HG03565 (cell line): ENCODE data around the gene GFI1.

ENCODE experiments used
- ATAC-seq: cut with Tn5 transposase; IDR thresholded peaks from one replicate; pipeline ENCODE4 v1.9.1; 2021; ENCODE audit warnings: mild to moderate bottlenecking, moderate library complexity; ENCODE audit not compliant: unreplicated experiment

GFI1 gene

DNA sequence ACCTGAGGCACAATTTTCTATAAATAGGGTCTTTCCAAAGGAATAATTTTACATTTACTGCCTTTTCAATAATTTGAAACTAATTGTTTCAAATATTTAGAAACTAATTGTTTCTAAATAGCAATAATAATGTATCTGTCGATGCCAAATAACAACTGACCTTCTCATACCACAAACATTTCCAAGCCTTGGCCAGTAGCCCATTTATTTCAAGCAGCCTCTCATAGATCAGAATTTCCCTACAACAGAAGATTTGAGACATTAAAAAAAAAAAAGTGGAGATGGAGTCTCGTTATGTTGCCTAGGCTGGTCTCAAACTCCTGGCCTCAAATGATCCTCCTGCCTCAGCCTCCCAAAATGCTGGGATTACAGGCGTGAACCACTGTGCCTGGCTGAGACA lies 2.1 kb upstream of the GFI1 start:
- no peak for ATAC-seq

DNA sequence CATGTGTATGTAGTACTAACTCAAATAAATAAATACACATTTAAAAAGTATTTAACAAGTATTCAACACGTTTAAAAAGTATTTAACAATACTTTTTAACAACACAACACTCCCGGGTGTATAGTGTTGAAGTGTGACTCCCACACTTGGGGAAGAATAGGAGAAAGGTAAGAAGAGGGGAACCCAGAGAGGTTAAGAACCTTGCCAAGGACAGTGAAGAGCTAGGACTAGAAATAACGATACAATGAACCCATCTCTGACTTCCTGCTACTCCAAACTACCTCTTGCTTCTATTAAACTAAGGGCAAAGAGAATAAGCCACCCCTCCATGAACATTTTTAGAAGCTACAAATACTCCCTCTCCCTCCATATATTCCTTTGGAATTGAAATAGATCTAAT lies 1.7 kb upstream of the GFI1 start:
- no peak for ATAC-seq

DNA sequence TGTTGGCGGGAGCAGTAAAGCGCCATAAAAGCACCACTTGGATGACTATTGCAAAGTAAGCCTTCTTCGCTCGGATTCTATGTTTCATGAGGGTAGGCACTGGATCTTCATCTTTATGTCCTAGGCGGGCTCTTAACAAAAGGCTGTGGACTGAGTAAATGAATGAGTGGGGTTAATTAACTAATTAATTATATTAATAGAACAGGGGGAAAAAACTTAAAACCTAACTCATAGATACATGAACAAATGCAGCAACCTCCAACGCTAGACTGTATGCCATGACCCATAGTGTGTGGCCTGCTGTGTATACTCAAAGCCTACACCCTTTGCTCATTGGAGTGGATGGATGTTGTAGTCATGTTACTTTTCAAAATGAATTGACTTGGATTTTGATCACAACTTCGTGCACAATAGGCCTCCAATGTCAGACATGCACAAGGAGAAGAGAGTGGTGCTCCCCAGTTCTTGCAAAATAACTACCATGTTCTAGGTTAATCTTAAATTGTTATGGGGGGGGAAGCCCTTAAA lies 417 bp upstream of the GFI1 start:
- no peak for ATAC-seq

DNA sequence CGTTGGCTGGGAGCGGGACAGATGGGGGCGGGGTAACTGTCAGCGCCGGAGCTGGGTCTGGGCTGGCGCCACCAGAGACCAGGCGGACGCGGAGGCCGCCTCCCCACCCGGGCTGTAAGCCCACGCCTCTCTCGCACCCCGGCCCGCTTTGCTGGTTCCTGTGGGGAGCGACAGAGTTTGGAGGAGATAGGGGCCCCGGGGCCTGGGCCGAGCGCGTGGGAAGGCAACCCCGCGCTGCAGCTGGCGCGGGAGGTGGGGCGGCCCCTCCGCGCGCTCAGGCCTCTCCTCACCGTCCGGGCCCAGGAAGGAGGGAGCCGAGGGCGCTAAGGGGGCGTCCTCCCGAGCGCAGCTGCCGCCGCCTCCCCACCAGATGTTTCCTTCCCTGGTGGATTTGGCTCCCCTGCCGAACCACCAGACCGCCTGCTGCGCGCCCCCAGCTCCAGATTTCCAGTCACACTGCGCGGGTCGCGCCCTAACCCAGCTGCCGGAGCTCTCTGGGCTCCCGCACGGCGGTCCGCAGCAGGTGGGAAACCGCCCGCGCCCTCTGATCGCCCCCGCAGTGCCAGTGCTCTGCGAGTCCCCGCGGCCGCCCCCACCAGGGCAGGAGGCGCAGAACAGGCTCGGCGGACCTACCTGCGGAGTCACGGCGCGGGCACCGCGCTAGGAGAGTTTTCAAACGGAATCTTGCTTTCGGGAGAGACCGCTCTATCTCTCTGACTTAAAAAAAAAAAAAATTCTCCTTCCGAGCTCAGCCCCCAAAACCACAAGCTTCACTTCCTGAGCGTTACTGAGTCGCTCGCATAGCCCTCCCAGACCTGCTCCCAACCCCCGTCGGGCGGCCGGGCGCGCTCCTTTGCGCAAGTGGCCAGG lies 1.1 kb downstream of the GFI1 start:
- ATAC-seq = peak; percentile 38

DNA sequence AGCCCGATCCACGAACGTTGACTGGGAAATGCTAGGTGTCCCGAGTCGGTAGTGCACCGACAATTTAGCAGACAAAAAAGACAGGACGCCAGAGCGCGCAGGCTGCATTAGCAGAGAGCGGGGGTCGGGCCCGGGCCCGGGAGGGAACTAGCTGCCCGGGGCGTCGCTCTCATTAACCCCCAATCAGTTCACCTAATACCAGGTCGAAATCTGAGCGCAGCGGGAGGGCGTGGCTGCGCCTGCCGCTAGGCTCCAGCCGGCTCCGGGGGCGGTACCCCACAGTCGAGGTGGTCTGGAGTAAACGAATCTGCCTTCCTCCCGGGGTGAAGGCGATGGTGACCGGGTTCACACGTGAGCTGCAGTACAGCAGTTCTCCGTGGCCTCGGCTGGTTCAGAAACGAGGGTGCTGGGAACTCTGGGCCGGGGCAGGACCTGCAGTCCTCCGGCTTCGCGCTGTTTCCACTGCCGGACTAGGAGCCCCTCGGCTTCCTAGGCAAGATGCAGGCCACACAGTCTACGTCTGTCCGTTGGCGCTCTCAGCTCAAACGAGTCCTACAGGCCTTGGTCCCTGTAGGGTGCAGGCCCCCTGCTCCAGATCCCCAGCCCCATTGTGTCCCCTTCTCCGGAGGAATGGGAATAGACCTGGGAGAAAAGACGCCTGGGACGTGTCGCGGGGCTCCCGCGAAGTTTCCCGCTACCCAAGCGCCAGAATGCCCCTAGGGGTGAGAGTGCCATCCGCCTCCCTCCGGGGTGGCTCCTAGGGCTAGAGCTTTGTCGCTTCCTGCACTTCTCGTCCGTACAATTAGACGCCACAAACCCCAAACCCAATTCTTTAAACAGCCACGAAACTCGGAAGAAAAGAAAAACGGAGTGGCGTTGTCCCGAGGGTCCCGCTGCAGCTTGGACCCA lies 2.0 kb downstream of the GFI1 start:
- peak; percentile 23 for ATAC-seq

DNA sequence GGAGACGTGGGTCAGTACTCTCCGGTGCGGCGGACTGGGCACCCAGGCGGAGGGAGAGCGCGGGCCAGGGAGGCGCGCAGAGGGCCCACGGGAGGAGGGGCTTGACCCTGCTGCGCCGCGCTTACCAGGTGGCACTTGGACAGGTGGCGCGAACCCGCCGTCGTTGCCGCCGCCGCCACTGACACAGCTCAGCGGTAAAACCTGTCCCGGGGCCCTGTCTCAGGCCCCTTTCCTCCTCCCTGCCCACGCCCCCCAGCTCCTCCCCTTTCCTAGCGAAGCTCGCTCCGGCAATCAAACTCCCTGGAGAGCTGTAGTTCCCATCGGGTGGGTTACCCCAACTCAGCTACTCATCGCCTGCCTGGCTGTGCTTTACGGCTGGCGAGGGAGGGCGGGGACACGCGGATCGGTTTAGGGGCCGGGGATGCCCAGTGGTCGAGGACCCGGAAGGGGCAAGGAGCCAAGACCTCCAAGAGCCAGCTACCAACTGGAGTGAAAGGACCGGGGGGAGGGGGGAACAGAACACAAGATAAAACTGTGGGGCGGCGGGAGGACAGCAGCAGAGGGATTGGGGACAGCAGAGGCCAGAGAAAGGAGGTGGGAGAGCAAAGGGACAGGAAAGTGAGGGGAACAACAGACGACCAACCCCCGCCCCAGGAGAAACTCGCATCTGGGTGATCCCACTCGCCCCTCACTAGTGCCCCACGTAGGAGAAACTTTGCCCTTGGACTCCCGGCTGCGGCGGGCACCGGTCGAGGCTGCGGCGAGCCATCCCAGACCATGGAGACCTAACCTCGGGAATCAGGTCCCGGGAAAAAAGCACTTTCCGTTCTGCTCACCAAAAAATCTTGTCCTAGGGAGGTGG lies 2.9 kb downstream of the GFI1 start:
- no peak for ATAC-seq

DNA sequence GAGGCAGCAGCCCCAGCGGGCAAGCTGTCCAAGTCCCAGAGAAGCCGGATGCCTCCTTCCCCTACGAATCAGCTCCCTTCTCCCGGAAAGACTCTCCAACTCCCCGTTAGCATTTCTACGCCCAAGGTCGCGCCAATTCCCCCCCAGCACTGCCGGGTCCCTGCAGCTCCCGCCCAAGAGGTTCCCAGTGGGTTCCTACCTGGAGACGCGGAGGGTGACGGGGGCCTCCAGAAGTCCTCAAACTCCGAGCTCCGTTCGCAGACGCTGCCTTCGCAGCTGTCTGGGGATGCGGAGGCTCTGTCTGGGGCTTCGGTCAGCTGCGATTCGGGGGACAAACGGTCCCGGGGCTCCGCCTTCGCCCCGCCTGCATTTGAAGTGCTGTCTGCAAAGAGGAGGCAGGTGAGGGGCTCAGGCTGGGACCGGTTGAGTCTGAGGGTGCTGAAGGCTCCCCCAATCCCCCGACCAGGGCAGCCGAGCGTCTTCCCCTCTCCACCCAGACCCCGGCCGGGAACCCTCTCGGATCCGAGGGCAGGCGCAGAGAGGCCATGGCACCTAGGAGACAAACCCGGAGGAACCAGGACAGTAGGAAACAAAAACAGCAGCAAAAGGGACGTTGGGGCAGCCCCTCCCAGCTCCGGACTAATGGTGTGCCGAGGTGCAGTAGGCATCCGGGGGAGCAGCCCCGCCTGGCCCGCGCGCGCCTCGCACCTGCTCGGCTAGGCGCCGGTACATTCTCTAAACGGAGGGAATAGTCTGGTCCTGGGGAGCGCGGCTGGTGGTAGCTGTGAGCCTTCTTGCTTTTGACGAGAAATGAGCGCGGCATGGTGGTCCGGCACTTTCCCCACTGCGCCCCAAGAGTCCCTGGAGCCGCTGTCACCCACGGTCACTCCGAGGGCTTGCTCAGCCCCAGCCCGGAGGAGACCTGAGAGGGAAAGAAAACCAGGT lies 3.8 kb downstream of the GFI1 start:
- ATAC-seq = no peak

DNA sequence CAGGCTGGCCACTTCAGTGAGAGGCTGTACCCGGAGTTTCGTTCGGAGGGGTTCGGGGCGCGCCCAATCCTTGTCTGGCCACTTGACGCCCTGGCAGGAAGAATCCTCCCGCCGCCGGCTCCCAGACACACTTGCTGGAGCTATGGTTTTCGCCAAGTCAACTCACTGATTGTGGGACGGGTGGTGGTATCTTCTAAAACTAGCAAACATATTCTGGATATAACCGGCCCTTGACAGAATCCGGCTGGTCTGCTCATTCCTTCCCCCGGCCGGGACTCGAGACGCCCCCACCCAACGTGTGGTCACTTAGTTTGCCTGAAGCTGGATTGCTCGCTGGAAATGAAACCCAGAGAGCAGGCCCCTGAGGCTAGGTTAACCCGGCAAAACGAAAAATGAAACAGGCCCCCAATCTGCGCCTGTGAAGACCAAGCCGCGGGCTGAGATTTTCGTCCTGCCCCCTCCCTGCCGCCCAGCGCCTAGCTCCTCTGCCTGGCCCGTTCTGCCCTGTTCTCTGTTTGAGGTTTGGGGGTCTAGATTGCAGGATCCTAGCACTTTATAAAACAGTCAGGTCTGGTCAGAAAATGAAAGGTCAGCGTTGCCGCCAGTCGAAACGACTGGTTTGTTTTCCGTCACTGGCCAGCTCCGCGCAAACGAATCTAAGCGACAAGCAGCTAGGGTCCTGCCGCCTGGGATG lies 4.6 kb downstream of the GFI1 start:
- ATAC-seq = no peak

DNA sequence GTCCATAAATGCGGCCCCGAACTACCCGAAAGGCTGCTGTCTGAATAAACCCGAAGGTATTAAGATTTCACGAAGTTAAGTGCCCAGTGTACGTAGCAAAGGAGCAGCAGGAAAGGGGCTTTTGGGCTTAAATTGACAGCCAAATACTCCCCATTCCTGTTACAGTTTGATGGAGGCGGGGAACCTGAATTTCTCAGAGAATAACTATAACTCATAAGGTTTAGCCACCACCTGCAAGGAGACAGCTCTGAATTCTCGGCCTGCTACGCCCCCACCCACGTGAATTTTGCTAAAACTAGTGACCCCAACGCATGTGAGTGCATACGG lies 5.2 kb downstream of the GFI1 start:
- no peak for ATAC-seq

DNA sequence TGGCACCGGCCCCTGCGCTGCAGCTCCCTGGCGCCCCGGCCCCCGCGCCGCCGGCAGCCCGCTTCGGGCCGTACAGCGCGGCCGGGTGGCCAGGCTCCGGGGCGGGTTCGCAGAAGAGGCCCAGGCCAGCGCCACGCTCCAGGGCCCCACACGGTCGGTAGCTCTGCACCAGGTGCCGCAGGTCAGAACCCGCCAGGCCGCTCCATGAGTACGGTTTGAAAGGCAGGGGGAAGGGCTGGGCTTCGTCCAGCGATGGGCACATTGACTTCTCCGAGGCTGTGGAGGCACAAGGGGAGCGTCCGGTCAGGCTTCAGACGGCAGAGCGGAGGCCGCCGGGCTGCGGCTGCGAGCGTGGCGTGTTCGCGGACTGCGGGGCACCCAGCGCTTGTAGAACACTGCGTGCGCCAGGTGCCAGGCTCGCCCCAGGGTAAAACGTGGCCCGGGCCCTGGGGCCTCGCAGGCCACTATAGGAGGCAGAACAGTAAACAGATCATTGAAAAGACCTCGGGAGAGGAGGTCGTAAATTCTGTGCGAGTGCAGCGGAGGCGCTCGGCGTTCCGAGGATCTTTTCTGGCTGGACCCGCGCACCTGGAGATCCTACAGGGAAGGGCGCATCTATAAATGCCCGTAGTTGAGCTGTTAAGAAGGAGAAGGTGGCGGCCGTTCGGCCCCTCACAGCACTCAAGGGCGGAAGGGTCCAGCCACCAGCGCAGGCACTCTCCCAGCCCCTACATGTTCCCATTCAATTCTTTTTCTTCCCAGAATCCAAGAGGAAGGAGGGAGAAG lies 5.7 kb downstream of the GFI1 start:
- ATAC-seq = no peak

DNA sequence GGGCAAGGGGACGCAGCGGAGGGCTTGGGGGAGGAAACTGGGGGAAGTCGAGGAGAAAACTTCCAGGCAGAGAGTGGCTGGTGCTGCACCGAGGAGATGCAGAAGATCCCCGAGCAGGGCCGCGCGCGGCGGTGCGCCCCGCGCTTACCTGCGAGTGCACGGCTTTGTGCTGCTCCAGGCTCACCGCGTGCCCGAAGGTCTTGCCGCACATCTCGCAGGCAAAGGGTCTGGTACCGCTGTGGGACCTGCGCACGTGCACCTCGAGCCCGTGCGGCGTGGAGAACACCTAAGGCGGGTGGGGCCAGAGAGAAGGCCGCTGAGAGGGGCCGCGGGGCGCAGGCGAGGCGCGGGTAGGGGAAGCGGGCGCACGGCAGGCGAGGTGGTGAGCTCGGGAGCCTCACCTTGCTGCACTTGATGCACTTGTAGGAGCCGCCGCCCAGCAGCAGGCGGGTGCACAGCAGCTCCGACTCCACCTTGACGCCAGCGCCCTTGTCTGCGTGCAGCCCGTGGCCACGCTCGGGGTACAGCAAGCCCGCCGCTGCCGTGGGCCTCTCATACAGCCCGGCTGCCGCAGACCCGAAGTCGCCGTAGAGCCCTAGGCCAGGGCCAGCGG lies 6.4 kb downstream of the GFI1 start:
- no peak for ATAC-seq

DNA sequence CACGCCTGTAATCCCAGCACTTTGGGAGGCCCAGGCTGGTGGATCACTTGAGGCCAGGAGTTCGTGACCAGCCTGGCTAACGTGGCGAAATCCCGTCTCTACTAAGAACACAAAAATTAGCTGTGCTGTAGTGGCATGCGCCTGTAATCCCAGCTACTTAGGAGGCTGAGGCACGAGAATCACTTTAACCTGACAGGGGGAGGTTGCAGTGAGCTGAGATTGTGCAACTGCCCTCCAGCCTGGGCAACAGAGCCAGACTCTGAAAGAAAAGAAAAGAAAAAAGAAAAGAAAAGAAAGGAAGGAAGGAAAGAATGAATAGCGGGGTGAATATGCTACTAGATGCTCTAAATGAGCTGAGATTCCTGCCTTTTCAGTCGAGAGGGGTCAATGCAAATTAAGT lies 7.1 kb downstream of the GFI1 start:
- no peak for ATAC-seq

DNA sequence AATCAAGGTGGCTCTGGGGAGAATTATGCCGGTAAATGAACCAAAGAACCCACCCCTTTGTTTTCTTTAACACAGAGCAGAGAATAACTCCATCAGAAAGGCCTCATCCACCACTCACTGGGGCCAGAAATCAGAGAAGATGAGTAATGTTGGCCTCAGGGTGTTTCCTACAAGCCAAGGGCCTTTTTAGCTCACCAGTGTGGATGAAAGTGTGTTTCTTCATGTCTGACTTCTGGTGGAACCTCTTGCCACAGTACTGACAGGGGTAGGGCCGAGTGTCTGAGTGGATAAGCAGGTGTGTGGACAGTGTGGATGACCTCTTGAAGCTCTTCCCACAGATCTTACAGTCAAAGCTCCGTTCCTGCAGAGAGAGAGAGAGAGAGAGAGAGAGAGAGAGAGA lies 8.3 kb downstream of the GFI1 start:
- ATAC-seq = no peak

DNA sequence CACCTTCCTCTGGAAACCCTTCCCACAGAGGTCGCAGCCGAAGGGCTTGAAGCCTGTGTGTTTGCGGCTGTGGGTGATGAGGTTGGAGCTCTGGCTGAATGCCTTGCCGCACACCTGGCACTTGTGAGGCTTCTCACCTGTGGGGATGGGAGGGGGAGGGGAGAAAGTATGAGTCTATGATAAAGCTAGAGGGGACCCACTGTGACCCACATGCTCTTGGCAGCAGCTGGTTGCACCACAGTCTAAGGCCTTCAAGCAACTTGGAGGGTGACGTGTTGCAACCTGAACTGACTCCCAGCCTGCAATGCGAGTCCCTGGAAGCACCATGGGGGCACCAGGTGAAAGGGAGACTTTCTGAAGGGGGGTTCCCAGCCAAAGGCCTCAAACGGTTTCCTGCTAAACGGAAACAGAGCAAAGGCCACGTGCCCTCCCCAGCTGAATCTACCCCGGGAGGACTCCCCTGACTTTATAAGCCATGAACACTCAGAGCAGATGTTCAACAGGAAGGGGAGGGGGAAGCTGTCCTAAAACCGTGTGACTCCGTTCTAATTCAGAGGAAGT lies 10.6 kb downstream of the GFI1 start:
- no peak for ATAC-seq

DNA sequence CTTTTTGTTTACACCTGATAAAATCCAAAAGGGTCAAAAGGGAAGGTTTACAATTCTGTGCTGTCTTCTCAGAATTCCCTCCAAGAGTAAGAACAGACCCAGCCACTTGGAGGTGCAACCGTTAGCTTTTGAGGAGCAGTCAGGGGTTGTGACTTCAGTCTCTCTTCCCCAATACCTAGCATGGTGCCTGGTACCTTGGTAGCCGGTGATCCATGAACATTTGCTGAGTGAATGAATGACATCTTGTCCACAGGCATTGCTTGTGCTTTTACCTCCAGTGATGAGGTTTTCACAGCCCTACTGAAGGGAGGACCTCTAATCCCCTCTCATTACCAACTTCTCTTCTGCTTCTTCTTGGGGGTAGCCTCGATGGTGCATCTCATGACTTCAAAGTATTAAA lies 11.7 kb downstream of the GFI1 start:
- no peak for ATAC-seq

DNA sequence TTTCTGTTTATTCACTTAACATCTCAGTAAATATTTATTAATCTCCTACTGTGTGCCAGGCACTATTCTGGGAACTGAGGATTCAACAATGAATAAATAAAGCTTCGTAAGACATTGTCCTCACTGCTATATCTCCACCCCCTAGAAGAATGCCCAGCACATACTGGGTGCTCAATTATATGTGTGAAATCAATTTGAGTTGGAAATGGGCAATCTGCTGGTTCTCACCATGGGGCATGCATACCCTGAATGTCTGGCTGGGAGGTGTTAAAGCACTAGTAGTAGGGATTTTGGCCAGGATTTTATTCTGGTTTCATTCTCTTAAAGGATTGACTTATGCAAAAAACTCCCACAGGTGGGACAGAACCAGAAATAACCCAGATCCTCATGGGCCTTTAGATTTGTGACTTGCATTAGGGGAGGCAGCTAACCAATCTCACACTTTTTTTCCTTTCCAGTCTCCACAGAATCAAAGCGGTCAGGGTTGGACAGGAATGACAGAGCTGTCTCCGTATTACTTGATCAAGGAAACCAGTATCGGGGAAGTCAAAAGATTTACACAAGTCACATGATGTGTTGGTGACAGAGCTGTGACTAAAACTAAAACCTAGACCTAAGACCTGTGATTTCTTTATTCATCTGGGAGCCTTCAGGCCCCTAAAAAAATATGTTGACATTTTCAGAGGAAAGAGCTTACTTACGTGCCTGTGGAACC lies 12.8 kb downstream of the GFI1 start:
- ATAC-seq = peak; percentile 81

DNA sequence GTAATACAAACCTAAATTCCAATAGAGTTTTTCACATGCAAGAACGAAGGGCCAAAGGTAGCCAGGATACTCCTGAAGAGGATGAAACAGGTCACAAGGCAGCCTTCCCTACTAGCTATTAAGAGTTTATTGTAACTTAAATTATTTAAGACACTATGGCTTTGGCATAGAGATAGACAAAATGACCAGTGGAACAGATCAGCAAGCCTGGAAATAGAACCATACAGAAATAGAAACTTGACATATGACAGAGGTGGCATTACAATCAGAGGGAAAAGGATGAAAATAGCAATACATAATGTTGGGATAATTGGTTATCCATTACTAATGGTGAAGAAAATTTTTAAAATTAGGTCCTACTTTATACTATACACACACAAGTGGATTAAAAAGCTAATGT lies 16.5 kb downstream of the GFI1 start:
- no peak for ATAC-seq
